AG04450 (cell line): ENCODE data around the gene ATP13A3. TPM values are rescaled to one million over a fixed set of nuclear protein-coding genes. Genes with fewer than 3 reads are reported as not detected.

Experiments used
- CTCF ChIA-PET: fragments of 300-600, 350-600 bp; formaldehyde crosslinking; extraction: SDS; loops from one replicate; lab custom pipeline; 2022; ENCODE audit warnings: antibody characterized with exemption, inconsistent platforms; lab: Charles Lee
- POLR2A ChIA-PET: fragments of 350-600 bp; formaldehyde crosslinking; extraction: SDS; loops from one replicate; lab custom pipeline; 2021; ENCODE audit warnings: antibody characterized with exemption, inconsistent platforms; lab: Yijun Ruan, JAX
- DNase-seq: peaks from one replicate; pipeline ENCODE4 v3.0.0-alpha.2; 2011; ENCODE audit warnings: low read depth, low spot score
- H3K27ac ChIP-seq: one replicate; pipeline ENCODE4 v1.5.1; 2012; ENCODE audit warnings: low read depth, low read length, control low read depth
- H3K27me3 ChIP-seq: one replicate; pipeline ENCODE4 v1.6.0; 2012; ENCODE audit warnings: low read length; ENCODE audit not compliant: control insufficient read depth, insufficient read depth
- H3K4me3 ChIP-seq: 2 replicates; pipeline ENCODE4 v1.5.1; 2011; ENCODE audit warnings: mild to moderate bottlenecking, low read depth, low read length, control low read depth
- H3K9me3 ChIP-seq: 2 replicates; pipeline ENCODE4 v1.5.1; 2012; ENCODE audit warnings: low read length; ENCODE audit not compliant: control insufficient read depth, insufficient read depth
- polyA plus RNA-seq: library from polyadenylated mRNA; depleted of rRNA; stranded (reverse); fragments of >200 nt; gene quantifications from 2 replicates; pipeline ENCODE4 v1.2.3, GENCODE V29; 2011
- TF ChIP-seq, protein P1 (sequence below): IDR thresholded peaks from 2 replicates; pipeline ENCODE4 v1.5.1; 2011; ENCODE audit warnings: low read depth, low read length, control low read depth, inconsistent platforms

ATP13A3 gene
- polyA plus RNA-seq, 1 experiment: 132 TPM

DNA sequence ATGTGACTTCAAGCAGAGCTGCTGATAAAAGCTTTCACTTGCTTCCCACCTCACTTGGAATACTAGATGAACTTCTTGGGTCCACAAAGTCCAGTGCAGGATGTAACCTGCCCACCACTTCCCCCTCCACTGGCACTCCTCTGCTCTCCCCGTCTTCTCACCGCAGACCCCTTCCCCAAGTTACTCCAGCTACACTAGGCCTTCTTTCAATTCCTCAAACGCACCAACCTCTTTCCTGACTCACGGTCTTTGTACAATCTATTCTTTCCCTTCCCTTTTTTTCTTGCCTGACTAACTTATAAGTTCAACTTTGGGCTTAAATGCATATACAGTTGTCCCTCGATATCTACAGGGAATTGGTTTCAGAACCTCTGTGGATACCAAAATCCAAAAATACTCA, 5.2 kb upstream of the ATP13A3 start:
- POLR2A ChIA-PET: no interaction called here

DNA sequence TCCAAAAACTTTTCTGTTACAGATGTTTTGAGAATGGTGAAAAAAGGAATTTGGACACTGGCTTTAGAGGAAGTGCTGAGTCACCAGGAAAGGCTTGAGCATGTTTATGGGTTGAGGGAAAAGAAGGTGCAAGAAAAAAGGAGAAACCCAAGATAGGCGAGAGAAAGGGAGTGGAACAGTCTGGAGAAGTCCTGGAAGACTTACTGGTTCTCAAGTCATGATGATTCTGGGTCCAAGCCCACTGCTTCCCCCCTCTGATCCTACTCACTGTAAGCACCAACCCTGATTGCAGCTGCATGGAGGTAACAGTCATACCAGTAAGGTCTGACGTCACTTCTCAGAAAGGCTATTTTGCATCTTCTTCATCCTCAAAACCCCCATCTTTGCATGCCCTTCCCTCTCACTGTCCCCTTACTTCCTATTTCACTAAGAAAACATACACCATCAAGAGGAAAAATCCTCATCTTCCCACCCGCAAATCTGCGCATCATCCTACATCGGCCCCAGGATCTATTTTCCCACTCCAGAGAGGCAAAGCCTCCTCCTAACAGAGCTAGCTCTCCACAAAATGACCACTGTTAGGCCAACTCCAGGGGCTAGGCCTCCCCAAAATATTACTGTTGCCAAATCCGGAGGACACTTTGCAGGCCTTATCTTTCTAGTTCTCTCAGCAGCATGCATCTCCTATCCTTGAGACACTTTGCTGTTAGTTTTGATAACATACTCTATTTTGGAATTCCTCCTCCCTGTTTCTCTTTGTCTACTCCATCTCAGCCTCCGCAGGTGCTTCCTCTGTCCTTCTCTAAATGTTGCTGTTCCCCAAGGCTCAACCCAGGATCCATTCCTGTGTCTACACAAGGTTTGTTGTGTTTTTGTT, 3.2 kb upstream of the ATP13A3 start:
- no peak for DNase-seq
- H3K27me3 ChIP-seq: no peaks in the 10 kb centered on the region
- H3K9me3 ChIP-seq: peaks cover 2% of the 10 kb centered on the region; the same call in 1 of the 2 replicates
- no peak overlapping the region for H3K4me3 ChIP-seq
- TF ChIP-seq, protein P1, sequence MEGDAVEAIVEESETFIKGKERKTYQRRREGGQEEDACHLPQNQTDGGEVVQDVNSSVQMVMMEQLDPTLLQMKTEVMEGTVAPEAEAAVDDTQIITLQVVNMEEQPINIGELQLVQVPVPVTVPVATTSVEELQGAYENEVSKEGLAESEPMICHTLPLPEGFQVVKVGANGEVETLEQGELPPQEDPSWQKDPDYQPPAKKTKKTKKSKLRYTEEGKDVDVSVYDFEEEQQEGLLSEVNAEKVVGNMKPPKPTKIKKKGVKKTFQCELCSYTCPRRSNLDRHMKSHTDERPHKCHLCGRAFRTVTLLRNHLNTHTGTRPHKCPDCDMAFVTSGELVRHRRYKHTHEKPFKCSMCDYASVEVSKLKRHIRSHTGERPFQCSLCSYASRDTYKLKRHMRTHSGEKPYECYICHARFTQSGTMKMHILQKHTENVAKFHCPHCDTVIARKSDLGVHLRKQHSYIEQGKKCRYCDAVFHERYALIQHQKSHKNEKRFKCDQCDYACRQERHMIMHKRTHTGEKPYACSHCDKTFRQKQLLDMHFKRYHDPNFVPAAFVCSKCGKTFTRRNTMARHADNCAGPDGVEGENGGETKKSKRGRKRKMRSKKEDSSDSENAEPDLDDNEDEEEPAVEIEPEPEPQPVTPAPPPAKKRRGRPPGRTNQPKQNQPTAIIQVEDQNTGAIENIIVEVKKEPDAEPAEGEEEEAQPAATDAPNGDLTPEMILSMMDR: no peak
- ChIA-PET POLR2A (interaction anchor here (0.5 to 0.7 kb wide), 2 partner anchors 66 to 152 kb away, joined by 3 read pairs; no protein-coding TSS in a partner anchor), CTCF (interaction anchor here (0.5 to 1.6 kb wide), 2 partner anchors 104 to 126 kb away, joined by 4 to 7 read pairs; no protein-coding TSS in a partner anchor)
- peak overlapping the region; percentile 82 for H3K27ac ChIP-seq

More for the DNA sequence above, 5.2 kb upstream of the ATP13A3 start:
- TF ChIP-seq, protein P1: no peak
- CTCF ChIA-PET: no interaction called here
- no peak for DNase-seq
- H3K9me3 ChIP-seq: peaks cover 2% of the 10 kb centered on the region; the same call in 1 of the 2 replicates
- H3K27ac ChIP-seq: no peak overlapping the region
- no peaks in the 10 kb centered on the region for H3K27me3 ChIP-seq
- H3K4me3 ChIP-seq: no peak overlapping the region

DNA sequence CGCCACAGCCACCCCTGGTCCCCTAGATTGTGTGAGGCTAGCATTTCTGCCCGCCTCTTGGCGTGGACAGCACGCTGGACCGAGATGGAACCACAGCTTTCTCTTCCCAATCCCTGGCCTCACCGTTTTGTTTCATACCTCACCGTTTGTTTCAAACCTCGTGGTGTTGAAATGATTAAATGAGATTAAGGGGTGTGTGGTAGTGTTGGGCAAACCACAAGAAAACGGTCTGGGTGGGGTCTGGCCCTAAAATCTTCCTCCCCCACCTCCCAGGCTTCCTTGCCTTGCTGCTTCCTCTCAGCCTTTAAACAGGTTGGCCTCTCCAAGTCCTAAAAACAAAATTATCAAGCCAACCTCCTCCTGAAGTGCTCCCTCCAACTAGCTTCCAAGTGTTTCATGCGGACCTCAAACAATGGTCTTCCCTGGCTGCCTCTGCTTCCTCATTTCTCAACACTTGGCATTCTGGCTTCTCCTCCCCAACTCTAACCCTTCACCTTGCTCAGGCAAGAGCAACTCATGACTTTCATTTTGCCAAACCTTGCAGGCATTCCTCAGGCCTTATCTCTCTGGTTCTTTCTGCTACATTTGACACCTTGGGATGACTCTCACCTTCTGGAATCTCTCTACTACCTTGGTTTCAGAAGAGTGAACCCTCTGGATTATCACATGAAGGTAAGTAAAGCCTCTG, 1.4 kb upstream of the ATP13A3 start:
- H3K4me3 ChIP-seq: no peak overlapping the region
- TF ChIP-seq, protein P1: no peak
- CTCF ChIA-PET: no interaction called here
- H3K9me3 ChIP-seq: peaks cover 2% of the 10 kb centered on the region; the same call in 1 of the 2 replicates
- no peak for DNase-seq
- peak overlapping the region; percentile 82 for H3K27ac ChIP-seq
- POLR2A ChIA-PET: interaction anchor here (0.6 to 0.7 kb wide), 3 partner anchors 65 to 765 kb away, joined by 3 to 4 read pairs (median 4); no protein-coding TSS in a partner anchor
- no peaks in the 10 kb centered on the region for H3K27me3 ChIP-seq

DNA sequence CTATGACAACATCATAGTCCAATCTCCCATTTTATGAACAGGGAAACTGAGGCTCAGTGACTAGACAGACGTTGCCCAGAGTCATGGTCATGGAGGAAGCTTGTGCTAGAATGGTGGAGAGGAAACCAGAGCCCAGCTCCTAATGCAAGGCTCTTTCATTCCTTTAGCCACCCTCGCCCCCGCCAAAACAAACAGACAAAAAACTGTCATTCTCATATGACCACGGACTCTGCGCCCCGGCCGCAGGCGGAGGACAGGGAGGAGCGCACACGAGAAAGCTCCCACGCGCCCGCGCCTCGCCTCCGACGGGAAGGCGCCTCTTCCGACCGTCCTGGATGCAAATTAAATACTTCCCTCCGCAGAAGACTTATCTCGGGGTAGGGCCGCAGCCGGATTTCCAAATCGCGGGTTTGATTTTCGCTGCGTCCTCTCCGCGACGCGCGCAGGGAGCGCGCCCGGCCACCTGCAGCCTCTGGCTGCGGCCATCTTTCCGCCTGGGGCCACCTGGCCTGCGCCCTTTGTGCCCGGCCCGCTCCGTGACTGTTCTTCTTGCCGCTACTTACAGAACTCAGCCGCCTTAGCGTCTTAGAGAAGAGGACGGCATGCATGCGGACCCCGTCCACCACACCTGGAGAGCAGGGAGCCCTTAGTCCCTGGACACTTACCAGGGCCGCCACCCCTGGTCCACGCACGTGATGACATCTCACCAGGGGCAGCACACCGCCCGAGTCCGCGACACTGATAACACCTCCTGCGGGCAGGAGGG, 670 bp upstream of the ATP13A3 start:
- H3K9me3 ChIP-seq: peaks cover 2% of the 10 kb centered on the region; the same call in 1 of the 2 replicates
- peak overlapping the region; percentile 65 for H3K4me3 ChIP-seq
- POLR2A ChIA-PET: interaction anchor here (0.6 to 0.7 kb wide), 2 partner anchors 22 to 765 kb away, joined by 3 to 4 read pairs; no protein-coding TSS in a partner anchor
- TF ChIP-seq, protein P1: no peak
- no peak for DNase-seq
- H3K27ac ChIP-seq: peak overlapping the region; percentile 31
- CTCF ChIA-PET: interaction anchor here (0.8 to 1.0 kb wide), 2 partner anchors 144 to 146 kb away, joined by 3 read pairs; no protein-coding TSS in a partner anchor
- no peaks in the 10 kb centered on the region for H3K27me3 ChIP-seq
